ENCODE data around the gene DNAH12. TPM values are rescaled to one million over a fixed set of nuclear protein-coding genes. Genes with fewer than 3 reads are reported as not detected.

DNAH12 gene
- polyA plus RNA-seq, 1 donor from 2014 or later: 1.8 TPM

DNA sequence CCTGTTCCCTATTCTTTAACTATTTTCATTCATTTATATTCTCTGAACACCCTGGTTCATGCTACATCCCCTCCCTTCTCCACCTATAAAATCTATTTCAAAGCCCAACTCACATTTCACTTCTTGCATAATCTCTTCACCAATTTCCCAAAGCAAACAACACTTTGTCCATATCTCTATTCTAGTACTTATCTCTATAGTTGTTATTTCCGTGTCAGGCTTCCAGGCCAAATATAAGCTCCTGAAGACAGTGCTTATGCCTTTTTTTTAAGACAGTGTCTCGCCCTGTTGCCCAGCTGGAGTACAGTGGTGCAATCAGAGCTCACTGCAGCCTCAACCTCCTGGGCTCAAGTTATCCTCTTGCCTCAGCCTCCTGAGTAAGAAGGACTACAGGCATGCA, 43.6 kb downstream of the DNAH12 start:
- H3K9me2 ChIP-seq (ENCODE audit: insufficient read depth, low read length): no peaks in the 10 kb centered on the region
- no peaks in the 10 kb centered on the region for H3K9me3 ChIP-seq (ENCODE audit: low read length)
- no peaks in the 10 kb centered on the region for H3K27me3 ChIP-seq (ENCODE audit: insufficient read depth, low read depth, low read length)
- H3K4me3 ChIP-seq (ENCODE audit: low read length): no peak overlapping the region
- H3K4me2 ChIP-seq (ENCODE audit: low read length): no peak overlapping the region
- no peak overlapping the region for H3K9ac ChIP-seq (ENCODE audit: low read length)
- no peak for TF ChIP-seq POLR2AphosphoS5 (IDR thresholded peaks at IDR 0.05)
- TF ChIP-seq EZH2 (IDR thresholded peaks at IDR 0.05; ENCODE audit: borderline replicate concordance, insufficient read depth, low read length, poor library complexity, severe bottlenecking): no peak
- TF ChIP-seq, protein P1, sequence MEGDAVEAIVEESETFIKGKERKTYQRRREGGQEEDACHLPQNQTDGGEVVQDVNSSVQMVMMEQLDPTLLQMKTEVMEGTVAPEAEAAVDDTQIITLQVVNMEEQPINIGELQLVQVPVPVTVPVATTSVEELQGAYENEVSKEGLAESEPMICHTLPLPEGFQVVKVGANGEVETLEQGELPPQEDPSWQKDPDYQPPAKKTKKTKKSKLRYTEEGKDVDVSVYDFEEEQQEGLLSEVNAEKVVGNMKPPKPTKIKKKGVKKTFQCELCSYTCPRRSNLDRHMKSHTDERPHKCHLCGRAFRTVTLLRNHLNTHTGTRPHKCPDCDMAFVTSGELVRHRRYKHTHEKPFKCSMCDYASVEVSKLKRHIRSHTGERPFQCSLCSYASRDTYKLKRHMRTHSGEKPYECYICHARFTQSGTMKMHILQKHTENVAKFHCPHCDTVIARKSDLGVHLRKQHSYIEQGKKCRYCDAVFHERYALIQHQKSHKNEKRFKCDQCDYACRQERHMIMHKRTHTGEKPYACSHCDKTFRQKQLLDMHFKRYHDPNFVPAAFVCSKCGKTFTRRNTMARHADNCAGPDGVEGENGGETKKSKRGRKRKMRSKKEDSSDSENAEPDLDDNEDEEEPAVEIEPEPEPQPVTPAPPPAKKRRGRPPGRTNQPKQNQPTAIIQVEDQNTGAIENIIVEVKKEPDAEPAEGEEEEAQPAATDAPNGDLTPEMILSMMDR (IDR thresholded peaks at IDR 0.05; ENCODE audit: poor library complexity, severe bottlenecking): no peak
- TF ChIP-seq RAD21 (conservative IDR thresholded peaks at IDR 0.05): no peak
- TF ChIP-seq TAF1 (IDR thresholded peaks at IDR 0.05; ENCODE audit: low read depth): no peak
- TF ChIP-seq MXI1 (conservative IDR thresholded peaks at IDR 0.05; ENCODE audit: poor library complexity, severe bottlenecking): no peak
- TF ChIP-seq, protein P2, sequence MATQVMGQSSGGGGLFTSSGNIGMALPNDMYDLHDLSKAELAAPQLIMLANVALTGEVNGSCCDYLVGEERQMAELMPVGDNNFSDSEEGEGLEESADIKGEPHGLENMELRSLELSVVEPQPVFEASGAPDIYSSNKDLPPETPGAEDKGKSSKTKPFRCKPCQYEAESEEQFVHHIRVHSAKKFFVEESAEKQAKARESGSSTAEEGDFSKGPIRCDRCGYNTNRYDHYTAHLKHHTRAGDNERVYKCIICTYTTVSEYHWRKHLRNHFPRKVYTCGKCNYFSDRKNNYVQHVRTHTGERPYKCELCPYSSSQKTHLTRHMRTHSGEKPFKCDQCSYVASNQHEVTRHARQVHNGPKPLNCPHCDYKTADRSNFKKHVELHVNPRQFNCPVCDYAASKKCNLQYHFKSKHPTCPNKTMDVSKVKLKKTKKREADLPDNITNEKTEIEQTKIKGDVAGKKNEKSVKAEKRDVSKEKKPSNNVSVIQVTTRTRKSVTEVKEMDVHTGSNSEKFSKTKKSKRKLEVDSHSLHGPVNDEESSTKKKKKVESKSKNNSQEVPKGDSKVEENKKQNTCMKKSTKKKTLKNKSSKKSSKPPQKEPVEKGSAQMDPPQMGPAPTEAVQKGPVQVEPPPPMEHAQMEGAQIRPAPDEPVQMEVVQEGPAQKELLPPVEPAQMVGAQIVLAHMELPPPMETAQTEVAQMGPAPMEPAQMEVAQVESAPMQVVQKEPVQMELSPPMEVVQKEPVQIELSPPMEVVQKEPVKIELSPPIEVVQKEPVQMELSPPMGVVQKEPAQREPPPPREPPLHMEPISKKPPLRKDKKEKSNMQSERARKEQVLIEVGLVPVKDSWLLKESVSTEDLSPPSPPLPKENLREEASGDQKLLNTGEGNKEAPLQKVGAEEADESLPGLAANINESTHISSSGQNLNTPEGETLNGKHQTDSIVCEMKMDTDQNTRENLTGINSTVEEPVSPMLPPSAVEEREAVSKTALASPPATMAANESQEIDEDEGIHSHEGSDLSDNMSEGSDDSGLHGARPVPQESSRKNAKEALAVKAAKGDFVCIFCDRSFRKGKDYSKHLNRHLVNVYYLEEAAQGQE (IDR thresholded peaks at IDR 0.05; ENCODE audit: borderline replicate concordance): no peak
- no peak for TF ChIP-seq EP300 (conservative IDR thresholded peaks at IDR 0.05; ENCODE audit: poor library complexity, severe bottlenecking)
- no peak for TF ChIP-seq SMC3 (conservative IDR thresholded peaks at IDR 0.05; ENCODE audit: poor library complexity)
- no peaks in the 10 kb centered on the region for H3K79me2 ChIP-seq (replicated peaks; ENCODE audit: insufficient read depth, low read length)
- H2AFZ ChIP-seq (ENCODE audit: low read depth, low read length): no peak overlapping the region
- no peaks in the 10 kb centered on the region for H4K20me1 ChIP-seq (ENCODE audit: insufficient read depth)
- H3K36me3 ChIP-seq (ENCODE audit: insufficient read depth, low read length): no peaks in the 10 kb centered on the region
- H3K27ac ChIP-seq (ENCODE audit: low read length): no peak overlapping the region
- no peaks in the 10 kb centered on the region for H3F3A ChIP-seq (ENCODE audit: insufficient read depth, low read length, poor library complexity, severe bottlenecking)

DNA sequence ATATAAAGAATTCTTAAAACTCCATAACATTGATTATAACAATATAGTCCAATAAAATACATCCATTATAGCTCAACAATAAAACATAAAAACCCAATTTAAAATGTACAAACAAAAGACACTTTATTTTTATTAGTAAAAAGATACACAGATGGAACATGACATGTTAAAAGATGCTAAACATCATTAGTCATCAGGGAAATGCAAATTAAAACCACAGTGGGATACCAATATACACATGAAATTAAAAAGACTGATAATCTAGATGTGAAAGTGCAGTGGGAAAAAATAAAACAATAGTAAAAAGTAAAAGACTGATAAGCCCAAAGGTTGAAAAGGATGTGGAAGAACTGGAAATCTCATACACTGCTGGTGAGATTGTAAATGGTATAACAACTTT, 46.2 kb downstream of the DNAH12 start:
- Histone ChIP-seq H3K9ac (ENCODE audit: low read length) (no peak overlapping the region), H3K4me2 (ENCODE audit: low read length) (no peak overlapping the region), H3K27me3 (ENCODE audit: insufficient read depth, low read depth, low read length) (no peaks in the 10 kb centered on the region), H3K4me3 (ENCODE audit: low read length) (no peak overlapping the region), H3K9me3 (ENCODE audit: low read length) (no peaks in the 10 kb centered on the region), H3K36me3 (ENCODE audit: insufficient read depth, low read length) (no peaks in the 10 kb centered on the region), H3F3A (ENCODE audit: insufficient read depth, low read length, poor library complexity, severe bottlenecking) (no peaks in the 10 kb centered on the region), H2AFZ (ENCODE audit: low read depth, low read length) (no peak overlapping the region), H3K9me2 (ENCODE audit: insufficient read depth, low read length) (no peaks in the 10 kb centered on the region), H3K79me2 (replicated peaks; ENCODE audit: insufficient read depth, low read length) (no peaks in the 10 kb centered on the region), H3K27ac (ENCODE audit: low read length) (no peak overlapping the region), H4K20me1 (ENCODE audit: insufficient read depth) (no peaks in the 10 kb centered on the region)
- TF ChIP-seq RAD21 (conservative IDR thresholded peaks at IDR 0.05) (no peak), TAF1 (IDR thresholded peaks at IDR 0.05; ENCODE audit: low read depth) (no peak), MXI1 (conservative IDR thresholded peaks at IDR 0.05; ENCODE audit: poor library complexity, severe bottlenecking) (no peak), EZH2 (IDR thresholded peaks at IDR 0.05; ENCODE audit: borderline replicate concordance, insufficient read depth, low read length, poor library complexity, severe bottlenecking) (no peak), SMC3 (conservative IDR thresholded peaks at IDR 0.05; ENCODE audit: poor library complexity) (no peak), POLR2AphosphoS5 (IDR thresholded peaks at IDR 0.05) (no peak), EP300 (conservative IDR thresholded peaks at IDR 0.05; ENCODE audit: poor library complexity, severe bottlenecking) (no peak)
- TF ChIP-seq, protein P2 (IDR thresholded peaks at IDR 0.05; ENCODE audit: borderline replicate concordance): no peak
- TF ChIP-seq, protein P1 (IDR thresholded peaks at IDR 0.05; ENCODE audit: poor library complexity, severe bottlenecking): no peak

All from neural cell (in vitro differentiated cells).